Kidney (tissue), 14 donors: ENCODE measurements around the gene SSNA1. TPM values are rescaled to one million over a fixed set of nuclear protein-coding genes. Genes with fewer than 3 reads are reported as not detected.
A peak's percentile ranks its signal among the peaks of the same experiment; 100 is the strongest.

Experiments
- DNase-seq, 5 donors: peaks; one replicate each; pipeline ENCODE4 v3.0.0-alpha.2; 2013 to 2020
- FAIRE-seq: peaks from 2 replicates; lab custom pipeline; 2012; peaks lifted over from hg19 to GRCh38; lab: Jason Lieb, UNC
- H3K27ac ChIP-seq, 2 donors: one replicate each; pipeline ENCODE4 v1.7.0; 2013; ENCODE audit warnings: low read depth in 2 of 2, low read length in 2 of 2, inconsistent platforms in 1 of 2
- H3K27me3 ChIP-seq: one replicate; pipeline ENCODE4 v1.7.1; 2013; ENCODE audit warnings: low read length, inconsistent platforms; ENCODE audit not compliant: control insufficient read depth, insufficient read depth
- H3K36me3 ChIP-seq, 3 donors: one replicate each; pipeline versions ENCODE4 v1.7.0 to v1.7.1; 2013; ENCODE audit warnings: low read length in 3 of 3, control low read depth in 1 of 3, inconsistent platforms in 1 of 3; ENCODE audit not compliant: insufficient read depth in 3 of 3, control insufficient read depth in 2 of 3
- H3K4me1 ChIP-seq, 3 donors: one replicate each; pipeline versions ENCODE4 v1.7.0 to v1.7.1; 2013; ENCODE audit warnings: low read length in 3 of 3, inconsistent platforms in 1 of 3, low read depth in 1 of 3; ENCODE audit not compliant: control insufficient read depth in 2 of 3, insufficient read depth in 2 of 3
- H3K4me3 ChIP-seq, 3 donors: one replicate each; pipeline versions ENCODE4 v1.7.0 to v1.8.1; 2013; ENCODE audit warnings: low read length in 3 of 3, control low read depth in 1 of 3, inconsistent platforms in 1 of 3
- H3K9ac ChIP-seq, 3 donors: one replicate each; pipeline versions ENCODE4 v1.7.0 to v1.7.1; 2013; ENCODE audit warnings: low read length in 3 of 3, control low read depth in 1 of 3, inconsistent platforms in 1 of 3
- H3K9me3 ChIP-seq, 3 donors: one replicate each; pipeline versions ENCODE4 v1.7.0 to v1.7.1; 2013; ENCODE audit warnings: low read length in 3 of 3, control low read depth in 1 of 3, inconsistent platforms in 1 of 3; ENCODE audit not compliant: control insufficient read depth in 2 of 3, insufficient read depth in 1 of 3
- intact Hi-C: fragments of 100-400 bp; cut with DNase I; formaldehyde crosslinking; loops from one replicate; pipeline ENCODE4 v1.11.1; 2022
- polyA plus RNA-seq: library from polyadenylated mRNA; stranded (reverse); fragments of 350-450 nt; fragmentation: Illumina TruSeq; extraction: RNeasy Lipid Tissue Mini Kit (QIAGEN cat#74804); gene quantifications from one replicate; pipeline ENCODE4 v1.2.3, GENCODE V29; 2014; ENCODE audit warnings: low read depth, low replicate concordance; ENCODE audit not compliant: insufficient read depth
- total RNA-seq: library from RNA; stranded (reverse); fragmentation: NEBNext Ultra II Directional; extraction: Animal tissue kit (Norgen Biotek cat#: 25700); gene quantifications from one replicate; pipeline ENCODE4 v1.2.1, GENCODE V29; 2021
- TF ChIP-seq, protein P1 (sequence below): IDR thresholded peaks from 3 replicates; pipeline ENCODE4 v1.5.1; 2012; ENCODE audit warnings: mild to moderate bottlenecking, moderate library complexity, borderline replicate concordance; ENCODE audit not compliant: insufficient read depth; ENCODE audit errors: extremely low read depth
- donor health status: control.
- donor health status: control.
- donor health status: control.
- donor health status: control.
- donor health status: control.
- donor health status: DM: yes; HTN: yes; CAD: no.
- donor health status: Normal renal cell carcinoma (clear cell type).

Gene SSNA1
- total and polyA plus RNA-seq, 2 donors from 2014 or later = 52.5 to 131 TPM

DNA sequence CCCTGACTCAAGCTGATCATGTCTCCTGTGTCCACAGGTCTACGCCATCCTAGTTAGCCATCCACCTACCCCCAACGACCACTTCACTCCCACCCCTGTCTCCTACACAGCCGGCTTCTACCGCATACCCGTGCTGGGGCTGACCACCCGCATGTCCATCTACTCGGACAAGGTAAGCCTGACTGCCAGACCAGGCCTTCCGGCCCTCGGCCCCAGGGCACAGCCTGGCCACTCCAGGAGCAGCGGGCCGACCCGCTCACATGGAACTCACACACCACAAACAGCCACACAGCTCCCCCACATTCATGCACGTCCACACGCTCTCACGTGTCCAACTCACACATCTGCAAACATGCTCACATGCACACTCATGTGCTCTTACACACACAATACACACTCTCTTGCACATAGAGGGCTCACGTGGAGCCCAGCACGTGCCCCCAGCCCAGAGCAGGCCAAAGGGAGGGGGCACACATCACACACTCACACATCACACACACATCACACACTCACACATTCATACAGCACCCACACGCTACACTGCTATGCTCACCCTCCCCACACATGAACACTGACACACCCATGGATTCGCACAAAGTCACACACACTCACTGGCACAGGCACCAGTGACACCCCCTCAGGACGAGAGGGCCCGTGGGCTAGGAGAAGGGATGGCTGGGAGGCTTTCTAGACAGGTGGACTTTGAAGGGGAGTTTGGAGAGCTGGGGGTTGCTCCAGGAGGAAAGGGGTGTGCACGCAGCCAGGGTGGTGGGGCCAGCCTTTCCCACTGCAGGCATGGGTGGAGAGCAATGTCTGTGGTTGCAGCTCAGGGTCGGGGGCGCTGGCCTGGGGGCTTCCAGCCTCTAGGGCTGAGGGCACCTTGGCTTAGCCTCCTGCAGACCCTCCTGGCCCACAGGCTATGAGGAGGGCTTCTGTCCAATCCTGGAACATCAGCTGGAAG, 46.2 kb upstream of the SSNA1 start:
- no peak for DNase-seq

DNA sequence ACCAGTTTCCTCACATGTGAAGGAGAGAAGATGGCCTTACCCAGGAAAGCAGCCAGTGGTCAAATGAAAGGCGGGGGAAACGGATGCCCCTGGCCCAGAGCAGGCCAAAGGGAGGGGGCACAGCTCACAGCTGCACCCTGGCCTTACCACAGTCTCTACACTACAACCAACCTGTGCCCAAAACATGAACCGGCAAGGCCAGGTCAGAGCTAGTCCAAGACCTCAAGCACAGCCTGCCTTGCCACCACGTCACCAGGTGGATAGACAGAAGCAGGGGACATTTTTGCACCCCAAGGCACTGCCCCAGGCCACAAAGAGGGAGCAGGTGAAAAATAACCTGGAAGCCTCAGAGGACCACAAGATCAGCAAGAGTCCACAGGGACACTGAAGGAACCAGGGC, 45.0 kb upstream of the SSNA1 start:
- DNase-seq = no peak
- no peak overlapping the region for H3K9ac ChIP-seq
- no peak for FAIRE-seq
- no peaks in the 10 kb centered on the region for H3K36me3 ChIP-seq
- H3K4me1 ChIP-seq = no peaks in the 10 kb centered on the region
- peaks cover 18% of the 10 kb centered on the region for H3K27me3 ChIP-seq
- intact Hi-C loops = no loop called here
- H3K9me3 ChIP-seq = no peaks in the 10 kb centered on the region
- no peak overlapping the region for H3K4me3 ChIP-seq
- TF ChIP-seq, protein P1, sequence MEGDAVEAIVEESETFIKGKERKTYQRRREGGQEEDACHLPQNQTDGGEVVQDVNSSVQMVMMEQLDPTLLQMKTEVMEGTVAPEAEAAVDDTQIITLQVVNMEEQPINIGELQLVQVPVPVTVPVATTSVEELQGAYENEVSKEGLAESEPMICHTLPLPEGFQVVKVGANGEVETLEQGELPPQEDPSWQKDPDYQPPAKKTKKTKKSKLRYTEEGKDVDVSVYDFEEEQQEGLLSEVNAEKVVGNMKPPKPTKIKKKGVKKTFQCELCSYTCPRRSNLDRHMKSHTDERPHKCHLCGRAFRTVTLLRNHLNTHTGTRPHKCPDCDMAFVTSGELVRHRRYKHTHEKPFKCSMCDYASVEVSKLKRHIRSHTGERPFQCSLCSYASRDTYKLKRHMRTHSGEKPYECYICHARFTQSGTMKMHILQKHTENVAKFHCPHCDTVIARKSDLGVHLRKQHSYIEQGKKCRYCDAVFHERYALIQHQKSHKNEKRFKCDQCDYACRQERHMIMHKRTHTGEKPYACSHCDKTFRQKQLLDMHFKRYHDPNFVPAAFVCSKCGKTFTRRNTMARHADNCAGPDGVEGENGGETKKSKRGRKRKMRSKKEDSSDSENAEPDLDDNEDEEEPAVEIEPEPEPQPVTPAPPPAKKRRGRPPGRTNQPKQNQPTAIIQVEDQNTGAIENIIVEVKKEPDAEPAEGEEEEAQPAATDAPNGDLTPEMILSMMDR = no peak
- no peak overlapping the region for H3K27ac ChIP-seq

More for the DNA sequence above, 46.2 kb upstream of the SSNA1 start:
- TF ChIP-seq, protein P1 = no peak
- no peaks in the 10 kb centered on the region for H3K9me3 ChIP-seq
- no peak for FAIRE-seq
- H3K27me3 ChIP-seq = peaks cover 24% of the 10 kb centered on the region
- no peak overlapping the region for H3K4me3 ChIP-seq
- H3K9ac ChIP-seq = no peak overlapping the region
- intact Hi-C loops = no loop called here
- H3K36me3 ChIP-seq = no peaks in the 10 kb centered on the region
- no peak overlapping the region for H3K27ac ChIP-seq
- H3K4me1 ChIP-seq = no peaks in the 10 kb centered on the region

DNA sequence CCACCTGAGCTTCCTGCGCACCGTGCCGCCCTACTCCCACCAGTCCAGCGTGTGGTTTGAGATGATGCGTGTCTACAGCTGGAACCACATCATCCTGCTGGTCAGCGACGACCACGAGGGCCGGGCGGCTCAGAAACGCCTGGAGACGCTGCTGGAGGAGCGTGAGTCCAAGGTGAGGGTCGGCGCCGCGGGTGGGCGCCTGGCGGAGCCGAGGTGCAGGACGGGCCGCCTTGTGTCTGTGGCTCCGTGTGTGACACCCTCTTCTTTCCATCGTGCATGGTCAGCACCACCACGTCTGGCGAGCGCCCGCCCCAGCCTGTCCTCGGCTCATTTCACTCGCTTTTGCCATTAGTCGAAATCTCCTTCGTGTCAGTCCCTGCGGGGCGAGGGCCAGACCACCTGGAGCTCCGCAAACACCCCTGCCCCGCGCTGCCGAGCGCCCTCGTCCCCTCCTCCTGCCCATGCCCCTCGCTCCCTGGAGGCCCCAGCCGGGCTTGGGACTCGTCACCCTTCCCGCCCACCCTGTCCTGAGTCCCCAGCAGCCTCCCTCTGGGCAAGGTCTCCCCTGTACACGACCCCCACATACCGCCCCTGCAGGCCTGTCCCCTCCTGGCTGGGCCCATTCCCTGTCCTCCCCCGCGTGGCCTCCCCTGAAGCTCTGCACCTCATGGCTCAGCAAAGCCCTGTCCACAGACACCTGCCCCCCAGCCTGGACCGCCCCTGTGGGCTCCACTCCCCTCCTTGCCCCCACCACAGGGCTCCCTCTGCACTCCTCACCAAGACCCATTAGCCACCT, 42.5 kb upstream of the SSNA1 start:
- Histone ChIP-seq H3K27ac (no peak overlapping the region), H3K4me1 (no peaks in the 10 kb centered on the region), H3K27me3 (peaks cover 6% of the 10 kb centered on the region), H3K4me3 (no peak overlapping the region), H3K9me3 (no peaks in the 10 kb centered on the region), H3K9ac (no peak overlapping the region), H3K36me3 (no peaks in the 10 kb centered on the region)
- TF ChIP-seq, protein P1 = no peak
- intact Hi-C loops = no loop called here
- DNase-seq = peak in 1 of 5 donors; percentile 72
- no peak for FAIRE-seq
